HL-60 (cell line): Measurements from ENCODE around the gene EYA2.

Experiments used
- DNase-seq, 2 experiments: peaks; one replicate each; pipeline ENCODE4 v3.0.0-alpha.2; 2010 to 2020; ENCODE audit warnings: low read depth in 1 of 2, low spot score in 1 of 2
- H3K27ac ChIP-seq: fragments of 250-450 bp; sonication (Bioruptor Pico); replicated peaks from 2 replicates; pipeline ENCODE4 v1.5.1; 2020; ENCODE audit warnings: mild to moderate bottlenecking, moderate library complexity
- H3K27me3 ChIP-seq: fragments of 250-450 bp; sonication (Bioruptor Pico); 2 replicates; pipeline ENCODE4 v1.5.1; 2021; ENCODE audit warnings: mild to moderate bottlenecking, moderate library complexity; ENCODE audit not compliant: insufficient read depth, poor library complexity, severe bottlenecking
- H3K4me3 ChIP-seq: replicated peaks from 2 replicates; pipeline ENCODE4 v1.5.1; 2011; ENCODE audit warnings: mild to moderate bottlenecking, control low read depth, low read length; ENCODE audit not compliant: insufficient read depth
- CTCF ChIP-seq: IDR thresholded peaks from one replicate; pipeline ENCODE4 v1.5.1; 2011; ENCODE audit warnings: low read length, control low read depth, inconsistent platforms; ENCODE audit not compliant: insufficient read depth
- GABPA ChIP-seq: IDR thresholded peaks from 2 replicates; pipeline ENCODE4 v1.6.1; 2012; ENCODE audit warnings: low read depth
- POLR2AphosphoS5 ChIP-seq: IDR thresholded peaks from 2 replicates; pipeline ENCODE4 v1.6.1; 2012; ENCODE audit warnings: low read depth
- REST ChIP-seq: IDR thresholded peaks from 2 replicates; pipeline ENCODE4 v1.6.1; 2012; ENCODE audit warnings: low read depth; ENCODE audit not compliant: insufficient replicate concordance
- SPI1 ChIP-seq: IDR thresholded peaks from 2 replicates; pipeline ENCODE4 v1.6.1; 2012; ENCODE audit warnings: low read depth, mild to moderate bottlenecking, borderline replicate concordance

EYA2 gene

GRCh38 chr20:46897328-46897880 lies 2.8 kb downstream of the EYA2 start:
- no peak for DNase-seq
- no peak for TF ChIP-seq POLR2AphosphoS5
- H3K4me3 ChIP-seq, result no peak overlapping the region
- no peak overlapping the region for H3K27ac ChIP-seq
- H3K27me3 ChIP-seq, result peaks cover 47% of the 10 kb centered on the region

GRCh38 chr20:46898423-46898822 lies 3.8 kb downstream of the EYA2 start:
- Histone ChIP-seq H3K27me3 (peaks cover 37% of the 10 kb centered on the region), H3K4me3 (no peak overlapping the region), H3K27ac (no peak overlapping the region)
- DNase-seq, result no peak
- no peak for TF ChIP-seq CTCF
- TF ChIP-seq GABPA, result no peak
- TF ChIP-seq POLR2AphosphoS5, result no peak
- TF ChIP-seq SPI1, result no peak
- TF ChIP-seq REST, result no peak

GRCh38 chr20:46899621-46900020 lies 5.0 kb downstream of the EYA2 start:
- no peak overlapping the region for H3K27ac ChIP-seq
- H3K27me3 ChIP-seq, result peaks cover 28% of the 10 kb centered on the region
- no peak overlapping the region for H3K4me3 ChIP-seq
- no peak for DNase-seq
- TF ChIP-seq POLR2AphosphoS5 (no peak), GABPA (no peak), CTCF (no peak)

GRCh38 chr20:46900086-46900485 lies 5.4 kb downstream of the EYA2 start:
- peak in 1 of 2 experiments; percentile 1 for DNase-seq
- H3K27ac ChIP-seq, result no peak overlapping the region
- peaks cover 26% of the 10 kb centered on the region for H3K27me3 ChIP-seq
- no peak overlapping the region for H3K4me3 ChIP-seq
- TF ChIP-seq SPI1 (peak; percentile 93), REST (no peak), POLR2AphosphoS5 (no peak), GABPA (no peak), CTCF (no peak)
